ENCODE results near the gene SLC9A9. TPM values are rescaled to one million over a fixed set of nuclear protein-coding genes. Genes with fewer than 3 reads are reported as not detected.

The SLC9A9 gene
- total RNA-seq, 1 donor from 2014 or later = 3.0 TPM

GRCh38 chr3:143331350-143331749 lies 516.9 kb downstream of the SLC9A9 start:
- no peak for DNase-seq (ENCODE audit: low read depth)
- H3K27me3 ChIP-seq (ENCODE audit: control insufficient read depth, insufficient read depth, low read length) = no peaks in the 10 kb centered on the region
- TF ChIP-seq, protein P1, sequence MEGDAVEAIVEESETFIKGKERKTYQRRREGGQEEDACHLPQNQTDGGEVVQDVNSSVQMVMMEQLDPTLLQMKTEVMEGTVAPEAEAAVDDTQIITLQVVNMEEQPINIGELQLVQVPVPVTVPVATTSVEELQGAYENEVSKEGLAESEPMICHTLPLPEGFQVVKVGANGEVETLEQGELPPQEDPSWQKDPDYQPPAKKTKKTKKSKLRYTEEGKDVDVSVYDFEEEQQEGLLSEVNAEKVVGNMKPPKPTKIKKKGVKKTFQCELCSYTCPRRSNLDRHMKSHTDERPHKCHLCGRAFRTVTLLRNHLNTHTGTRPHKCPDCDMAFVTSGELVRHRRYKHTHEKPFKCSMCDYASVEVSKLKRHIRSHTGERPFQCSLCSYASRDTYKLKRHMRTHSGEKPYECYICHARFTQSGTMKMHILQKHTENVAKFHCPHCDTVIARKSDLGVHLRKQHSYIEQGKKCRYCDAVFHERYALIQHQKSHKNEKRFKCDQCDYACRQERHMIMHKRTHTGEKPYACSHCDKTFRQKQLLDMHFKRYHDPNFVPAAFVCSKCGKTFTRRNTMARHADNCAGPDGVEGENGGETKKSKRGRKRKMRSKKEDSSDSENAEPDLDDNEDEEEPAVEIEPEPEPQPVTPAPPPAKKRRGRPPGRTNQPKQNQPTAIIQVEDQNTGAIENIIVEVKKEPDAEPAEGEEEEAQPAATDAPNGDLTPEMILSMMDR (IDR thresholded peaks at IDR 0.05; ENCODE audit: insufficient read depth, low read length, poor library complexity, severe bottlenecking) = no peak
- H3K4me3 ChIP-seq (ENCODE audit: low read depth, low read length) = no peak overlapping the region
- no peaks in the 10 kb centered on the region for H3K36me3 ChIP-seq (ENCODE audit: control insufficient read depth, insufficient read depth, low read length)

GRCh38 chr3:143330296-143330868 lies 517.9 kb downstream of the SLC9A9 start:
- TF ChIP-seq, protein P1 (IDR thresholded peaks at IDR 0.05; ENCODE audit: insufficient read depth, low read length, poor library complexity, severe bottlenecking) = no peak
- Histone ChIP-seq H3K4me3 (ENCODE audit: low read depth, low read length) (no peak overlapping the region), H3K27me3 (ENCODE audit: control insufficient read depth, insufficient read depth, low read length) (no peaks in the 10 kb centered on the region), H3K36me3 (ENCODE audit: control insufficient read depth, insufficient read depth, low read length) (no peaks in the 10 kb centered on the region)
- no peak for DNase-seq (ENCODE audit: low read depth)

DNA sequence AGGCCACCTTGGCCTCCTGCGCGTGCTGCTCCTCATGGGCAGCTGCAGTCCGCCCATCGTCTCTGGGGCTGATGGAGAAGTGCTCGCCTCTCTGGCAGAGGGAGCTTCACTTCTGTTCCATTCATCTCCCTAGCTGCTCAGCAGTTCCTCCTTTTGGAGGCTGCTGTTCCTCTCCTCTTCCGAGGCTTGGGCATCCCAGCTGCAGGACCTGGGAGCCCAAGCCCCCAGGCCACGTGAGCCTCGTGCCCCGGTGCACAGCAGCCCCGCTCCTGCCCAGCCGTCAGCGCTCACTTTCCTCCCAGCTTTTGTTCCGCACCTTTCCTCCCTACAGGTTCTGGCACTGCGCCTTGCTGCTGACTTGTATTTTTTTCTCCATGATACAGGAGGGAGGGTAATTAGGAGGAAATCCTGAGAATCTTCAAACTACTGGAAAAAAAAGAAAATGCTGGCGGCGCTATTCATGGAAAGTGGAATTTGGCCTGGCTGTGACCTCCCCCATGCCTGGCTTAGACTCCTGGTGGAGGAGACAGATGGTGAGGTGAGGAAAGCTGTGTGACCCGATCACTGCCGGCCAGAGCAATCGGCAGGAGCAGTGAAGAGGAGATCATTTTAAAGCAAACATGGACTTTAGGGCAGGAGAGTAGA lies 518.6 kb downstream of the SLC9A9 start:
- TF ChIP-seq, protein P1 (IDR thresholded peaks at IDR 0.05; ENCODE audit: insufficient read depth, low read length, poor library complexity, severe bottlenecking) = no peak
- DNase-seq (ENCODE audit: low read depth) = no peak
- H3K36me3 ChIP-seq (ENCODE audit: control insufficient read depth, insufficient read depth, low read length) = no peaks in the 10 kb centered on the region
- H3K4me3 ChIP-seq (ENCODE audit: low read depth, low read length) = no peak overlapping the region
- H3K27me3 ChIP-seq (ENCODE audit: control insufficient read depth, insufficient read depth, low read length) = no peaks in the 10 kb centered on the region

GRCh38 chr3:143328451-143328850 lies 519.8 kb downstream of the SLC9A9 start:
- DNase-seq (ENCODE audit: low read depth) = no peak
- no peaks in the 10 kb centered on the region for H3K27me3 ChIP-seq (ENCODE audit: control insufficient read depth, insufficient read depth, low read length)
- no peaks in the 10 kb centered on the region for H3K36me3 ChIP-seq (ENCODE audit: control insufficient read depth, insufficient read depth, low read length)
- no peak overlapping the region for H3K4me3 ChIP-seq (ENCODE audit: low read depth, low read length)
- TF ChIP-seq, protein P1 (IDR thresholded peaks at IDR 0.05; ENCODE audit: insufficient read depth, low read length, poor library complexity, severe bottlenecking) = peak; percentile 2

GRCh38 chr3:143326983-143327778 lies 521.1 kb downstream of the SLC9A9 start:
- DNase-seq (ENCODE audit: low read depth) = no peak
- TF ChIP-seq, protein P1 (IDR thresholded peaks at IDR 0.05; ENCODE audit: insufficient read depth, low read length, poor library complexity, severe bottlenecking) = peak; percentile 3
- H3K27me3 ChIP-seq (ENCODE audit: control insufficient read depth, insufficient read depth, low read length) = no peaks in the 10 kb centered on the region
- H3K36me3 ChIP-seq (ENCODE audit: control insufficient read depth, insufficient read depth, low read length) = no peaks in the 10 kb centered on the region
- H3K4me3 ChIP-seq (ENCODE audit: low read depth, low read length) = no peak overlapping the region
